HepG2 (cell line): ENCODE data around the gene SQOR. TPM values are rescaled to one million over a fixed set of nuclear protein-coding genes. Genes with fewer than 3 reads are reported as not detected.

Experiments
- ATAC-seq: fragments of 200-7000 bp; cut with Tn5 transposase; 3 replicates; pipeline ENCODE4 v1.9.1; 2020; ENCODE audit warnings: mild to moderate bottlenecking, moderate library complexity
- BruUV-seq: library from RNA; stranded (reverse); fragments of 400-500 nt; replicated peaks from 2 replicates; lab custom pipeline; 2021; lab: Mats Ljungman, UMichigan
- CTCF ChIA-PET: fragments of 300-600 bp; formaldehyde crosslinking; extraction: SDS; loops from one replicate; lab custom pipeline; 2021; ENCODE audit warnings: low total read pairs, inconsistent platforms, low intra/inter-chr PET ratio; lab: Yijun Ruan, JAX
- POLR2A ChIA-PET: fragments of 350-600 bp; sonication (Branson Sonifier 250); formaldehyde crosslinking; loops from one replicate; lab custom pipeline; 2020; ENCODE audit warnings: antibody characterized with exemption, inconsistent platforms; lab: Yijun Ruan, JAX
- DNase-seq: peaks from one replicate; pipeline ENCODE4 v3.0.0-alpha.2; 2015; ENCODE audit warnings: low spot score
- FAIRE-seq: peaks from 3 replicates; lab custom pipeline; 2011; peaks lifted over from hg19 to GRCh38; lab: Jason Lieb, UNC
- H2AFZ ChIP-seq: one replicate; pipeline ENCODE4 v1.6.1; 2011; ENCODE audit warnings: low read length, inconsistent platforms
- H3K27ac ChIP-seq: fragments of 300-600 bp; 3 replicates; pipeline ENCODE4 v1.8.0; 2011; ENCODE audit warnings: mixed run types, mild to moderate bottlenecking, mixed read lengths, low read length, inconsistent platforms; ENCODE audit not compliant: insufficient read depth; ENCODE audit errors: extremely low read length
- H3K27me3 ChIP-seq, 2 experiments: fragments of 200-600 bp in 1 of 2; 2 replicates in 1 of 2; 3 replicates in 1 of 2; pipeline versions ENCODE4 v1.6.0 to v1.8.0; 2011; ENCODE audit warnings: low read length in 2 of 2, mild to moderate bottlenecking in 2 of 2, moderate library complexity in 2 of 2, inconsistent platforms in 1 of 2; ENCODE audit not compliant: insufficient read depth in 2 of 2, control insufficient read depth in 1 of 2
- H3K36me3 ChIP-seq, 2 experiments: fragments of 200-600 bp in 1 of 2; replicated peaks in 1 of 2; 2 replicates in 1 of 2; 3 replicates in 1 of 2; pipeline versions ENCODE4 v1.5.1 to v1.8.0; 2011; ENCODE audit warnings: low read length in 2 of 2, inconsistent platforms in 1 of 2; ENCODE audit not compliant: insufficient read depth in 2 of 2, control insufficient read depth in 1 of 2
- H3K4me1 ChIP-seq: 2 replicates; pipeline ENCODE4 v1.5.1; 2012; ENCODE audit warnings: low read length, inconsistent platforms; ENCODE audit not compliant: insufficient read depth
- H3K4me2 ChIP-seq: 2 replicates; pipeline ENCODE4 v1.6.0; 2011; ENCODE audit warnings: low read depth, low read length, inconsistent platforms
- H3K4me3 ChIP-seq, 3 experiments: fragments of 200-600 bp in 1 of 3; sonication (generic), shearing (Covaris generic) in 1 of 3; replicated peaks in 1 of 3; 2 replicates each; pipeline ENCODE4 v1.5.1; 2011 to 2016; ENCODE audit warnings: low read length in 3 of 3, inconsistent platforms in 2 of 3, low read depth in 2 of 3, mild to moderate bottlenecking in 2 of 3, control low read depth in 1 of 3, mixed read lengths in 1 of 3; ENCODE audit not compliant: insufficient read depth in 1 of 3
- H3K79me2 ChIP-seq: one replicate; pipeline ENCODE4 v1.6.1; 2011; ENCODE audit warnings: low read length, inconsistent platforms; ENCODE audit not compliant: insufficient read depth
- H3K9ac ChIP-seq: 2 replicates; pipeline ENCODE4 v1.6.0; 2011; ENCODE audit warnings: mild to moderate bottlenecking, low read depth, low read length, inconsistent platforms; ENCODE audit not compliant: insufficient read depth
- H3K9me3 ChIP-seq: 2 replicates; pipeline ENCODE4 v1.5.1; 2012; ENCODE audit warnings: mild to moderate bottlenecking, low read length
- H4K20me1 ChIP-seq: 2 replicates; pipeline ENCODE4 v1.6.0; 2011; ENCODE audit warnings: inconsistent platforms, mild to moderate bottlenecking, low read length, moderate library complexity; ENCODE audit not compliant: insufficient read depth
- CREB1 ChIP-seq, 2 experiments: fragments of 450-650 bp in 1 of 2; IDR thresholded peaks; 2 replicates each; pipeline ENCODE4 v1.6.1; 2016 to 2017; ENCODE audit warnings: control low read depth in 1 of 2, mild to moderate bottlenecking in 1 of 2, missing compliant biosample characterization in 1 of 2, missing genetic modification characterization in 1 of 2
- MAFF ChIP-seq: IDR thresholded peaks from 2 replicates; pipeline ENCODE4 v1.6.1; 2011; ENCODE audit warnings: low read depth, low read length, improper control_type of control experiment
- MAFK ChIP-seq, 2 experiments: IDR thresholded peaks in 1 of 2; conservative IDR thresholded peaks in 1 of 2; 2 replicates each; pipeline ENCODE4 v1.6.1; 2011; ENCODE audit warnings: improper control_type of control experiment in 2 of 2, low read length in 2 of 2
- SMAD1 ChIP-seq: sonication (generic); formaldehyde crosslinking; IDR thresholded peaks from 2 replicates; pipeline ENCODE4 v1.4.0; 2020; ENCODE audit warnings: missing genetic modification reagents, low read depth, mild to moderate bottlenecking, borderline replicate concordance
- ZNF569 ChIP-seq: sonication (generic); formaldehyde crosslinking; IDR thresholded peaks from 2 replicates; pipeline ENCODE4 v1.5.0; 2020; ENCODE audit warnings: mild to moderate bottlenecking, missing genetic modification reagents, moderate library complexity, borderline replicate concordance
- ZNF784 ChIP-seq: sonication (generic); formaldehyde crosslinking; IDR thresholded peaks from 2 replicates; pipeline ENCODE4 v1.5.1; 2020; ENCODE audit warnings: missing genetic modification reagents, mild to moderate bottlenecking, borderline replicate concordance
- WGBS: methylation state at CpG from one replicate; pipeline ENCODE4 v1.1.6; 2017; ENCODE audit warnings: low lambda C conversion rate; 5-methylcytosine and 5-hydroxymethylcytosine counted together
- in situ Hi-C: cut with HindIII; loops from 2 replicates; pipeline ENCODE4 v1.10.0; 2017; ENCODE audit warnings: low pct_unique_long_range_greater_than_20kb; ENCODE audit not compliant: extremely low pct_ligation_motif_present
- intact Hi-C: fragments of 100-400 bp; cut with micrococcal nuclease; formaldehyde crosslinking; loops from one replicate; pipeline ENCODE4 v1.10.0; 2022; ENCODE audit not compliant: unreplicated experiment
- polyA plus RNA-seq, 8 experiments: library from polyadenylated mRNA; depleted of rRNA in 3 of 8; stranded (reverse) in 7 of 8; unstranded in 1 of 8; fragments of >200 nt; fragmentation: Illumina TruSeq in 4 of 8; extraction: Trizol in 4 of 8; gene quantifications; 2 replicates each; pipeline versions ENCODE4 v1.2.1 to v1.2.3, GENCODE V29; 2011 to 2016; ENCODE audit warnings: low read depth in 4 of 8, missing spikeins in 1 of 8, mixed read lengths in 1 of 8; ENCODE audit not compliant: insufficient read depth in 1 of 8
- total RNA-seq, 5 experiments: library from RNA; depleted of rRNA; stranded (reverse); fragments of >200 nt; fragmentation: Illumina TruSeq; extraction: Trizol; gene quantifications; 2 replicates each; pipeline ENCODE4 v1.2.3, GENCODE V29; 2016; ENCODE audit warnings: low read depth in 1 of 5

Gene SQOR
- total and polyA plus RNA-seq, 2 of the 13 experiments (the other 11 are each of a cell fraction or from before 2014, with no cell fraction given): 19.3 to 19.4 TPM

- H3K36me3 ChIP-seq: peaks cover 0 to 9% of the 10 kb centered on the region in 2 experiments; a peak in 2 of 5 replicates
- FAIRE-seq: no peak
- no peaks in the 10 kb centered on the region for H3K9me3 ChIP-seq
- H3K9ac ChIP-seq: peak overlapping the region; percentile 96
- no peak for ATAC-seq
- intact Hi-C loops (loop anchor here (1.0 to 10.0 kb wide), 3 partner anchors 47 to 386 kb away; partner anchors contain the start of gene SQOR), in situ Hi-C loops (loop anchor here (5.0 kb wide), 1 partner anchor 186 kb away; a partner anchor contains a TSS)
- no peak for DNase-seq
- no peaks in the 10 kb centered on the region; a peak in 1 of 5 replicates for H3K27me3 ChIP-seq
- TF ChIP-seq MAFF (peak; percentile 32; the same call in 1 of the 2 replicates), SMAD1 (CRISPR knock-in tag) (no peak), MAFK (conservative IDR thresholded peaks at IDR 0.05 in 1 of 2, IDR thresholded peaks at IDR 0.05 in 1 of 2; ENCODE audit: low read length in 2 of 2) (0 out of 4 replicates have a peak, but pooled peaks of 1 of the 2 experiments have one; percentile 0), CREB1 (IDR thresholded peaks at IDR 0.05) (peak; percentile 77; the same call in 1 of the 2 replicates), CREB1 (CRISPR knock-in tag; IDR thresholded peaks at IDR 0.05) (no peak), ZNF784 (CRISPR knock-in tag) (no peak), ZNF569 (CRISPR knock-in tag) (peak; percentile 61; the same call in 1 of the 2 replicates)
- ChIA-PET CTCF (no interaction called here), POLR2A (interaction anchor here (1.0 to 2.8 kb wide), 10 partner anchors 9 to 309 kb away, joined by 3 to 27 read pairs (median 12); partner anchors contain the start of gene SQOR)
- H3K4me3 ChIP-seq: peak overlapping the region; percentile 81 to 96 (median 82)
- no peaks in the 10 kb centered on the region; the same call in 1 of the 2 replicates for H4K20me1 ChIP-seq
- H3K4me1 ChIP-seq: peaks cover 33% of the 10 kb centered on the region
- TSS peak; percentile 75 for BruUV-seq
- peak overlapping the region; percentile 97 for H3K27ac ChIP-seq
- peak overlapping the region; percentile 91 for H3K4me2 ChIP-seq
- WGBS: no CpG with 5 or more reads among the region's 4 CpGs
- peak overlapping the region; percentile 32 for H2AFZ ChIP-seq
- H3K79me2 ChIP-seq: peaks cover 50% of the 10 kb centered on the region
These were observed 47.0 kb upstream of the SQOR start for GRCh38 chr15:45587863-45588170.
